HEK293 (cell line): Measurements from ENCODE around the gene SCLT1.

Experiments
- EGR2 ChIP-seq: fragments of 450-650 bp; formaldehyde crosslinking; IDR thresholded peaks from 2 replicates; pipeline ENCODE4 v1.5.1; 2016; ENCODE audit warnings: low read depth, missing biosample characterization, missing genetic modification characterization
- ZBTB20 ChIP-seq: fragments of 450-650 bp; formaldehyde crosslinking; IDR thresholded peaks from 2 replicates; pipeline ENCODE4 v1.5.1; 2016; ENCODE audit warnings: missing biosample characterization, missing genetic modification characterization
- ZFP69B ChIP-seq: fragments of 450-650 bp; formaldehyde crosslinking; IDR thresholded peaks from 2 replicates; pipeline ENCODE4 v1.5.1; 2016; ENCODE audit warnings: missing biosample characterization, missing genetic modification characterization
- ZNF501 ChIP-seq: fragments of 450-650 bp; formaldehyde crosslinking; IDR thresholded peaks from 2 replicates; pipeline ENCODE4 v1.5.1; 2016; ENCODE audit warnings: missing biosample characterization, missing genetic modification characterization
- ZNF513 ChIP-seq: fragments of 450-650 bp; IDR thresholded peaks from 2 replicates; pipeline ENCODE4 v1.5.1; 2018; ENCODE audit warnings: missing biosample characterization, missing genetic modification characterization
- ZNF561 ChIP-seq: fragments of 450-650 bp; IDR thresholded peaks from 2 replicates; pipeline ENCODE4 v1.5.1; 2018; ENCODE audit warnings: missing biosample characterization, missing genetic modification characterization, borderline replicate concordance
- ZSCAN23 ChIP-seq: fragments of 450-650 bp; formaldehyde crosslinking; IDR thresholded peaks from 2 replicates; pipeline ENCODE4 v1.5.1; 2016; ENCODE audit warnings: missing biosample characterization, missing genetic modification characterization
- TF ChIP-seq, protein P1 (sequence below): fragments of 450-650 bp; formaldehyde crosslinking; IDR thresholded peaks from 2 replicates; pipeline ENCODE4 v1.5.1; 2016; ENCODE audit warnings: missing biosample characterization, missing genetic modification characterization
- TF ChIP-seq, protein P2 (sequence below): fragments of 450-650 bp; formaldehyde crosslinking; IDR thresholded peaks from 2 replicates; pipeline ENCODE4 v1.5.1; 2017; ENCODE audit warnings: missing biosample characterization, missing genetic modification characterization
- TF ChIP-seq, protein P3 (sequence below): fragments of 450-650 bp; formaldehyde crosslinking; IDR thresholded peaks from 2 replicates; pipeline ENCODE4 v1.5.1; 2016; ENCODE audit warnings: missing biosample characterization, missing genetic modification characterization
- TF ChIP-seq, protein P4 (sequence below): fragments of 450-650 bp; formaldehyde crosslinking; IDR thresholded peaks from 2 replicates; pipeline ENCODE4 v1.5.1; 2016; ENCODE audit warnings: missing biosample characterization, missing genetic modification characterization, borderline replicate concordance

DNA sequence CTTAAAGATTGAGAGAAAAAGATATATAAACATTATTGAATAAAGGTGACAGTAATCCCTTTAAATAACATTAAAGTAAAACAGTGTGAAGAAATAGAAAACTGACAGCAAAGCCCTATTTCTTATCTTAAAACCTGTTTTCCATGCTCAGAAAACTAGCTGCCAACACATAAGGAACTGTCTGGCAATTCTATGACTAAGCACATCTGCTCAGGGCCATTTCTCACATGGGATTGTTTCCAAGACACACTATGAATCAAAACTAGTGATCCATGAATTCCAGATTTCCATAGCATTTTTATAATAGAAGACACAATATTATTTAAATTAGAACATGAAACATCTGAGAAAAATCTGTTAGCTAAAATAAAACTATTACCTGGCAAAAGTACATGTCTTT, 113.4 kb downstream of the SCLT1 start:
- TF ChIP-seq, protein P1, sequence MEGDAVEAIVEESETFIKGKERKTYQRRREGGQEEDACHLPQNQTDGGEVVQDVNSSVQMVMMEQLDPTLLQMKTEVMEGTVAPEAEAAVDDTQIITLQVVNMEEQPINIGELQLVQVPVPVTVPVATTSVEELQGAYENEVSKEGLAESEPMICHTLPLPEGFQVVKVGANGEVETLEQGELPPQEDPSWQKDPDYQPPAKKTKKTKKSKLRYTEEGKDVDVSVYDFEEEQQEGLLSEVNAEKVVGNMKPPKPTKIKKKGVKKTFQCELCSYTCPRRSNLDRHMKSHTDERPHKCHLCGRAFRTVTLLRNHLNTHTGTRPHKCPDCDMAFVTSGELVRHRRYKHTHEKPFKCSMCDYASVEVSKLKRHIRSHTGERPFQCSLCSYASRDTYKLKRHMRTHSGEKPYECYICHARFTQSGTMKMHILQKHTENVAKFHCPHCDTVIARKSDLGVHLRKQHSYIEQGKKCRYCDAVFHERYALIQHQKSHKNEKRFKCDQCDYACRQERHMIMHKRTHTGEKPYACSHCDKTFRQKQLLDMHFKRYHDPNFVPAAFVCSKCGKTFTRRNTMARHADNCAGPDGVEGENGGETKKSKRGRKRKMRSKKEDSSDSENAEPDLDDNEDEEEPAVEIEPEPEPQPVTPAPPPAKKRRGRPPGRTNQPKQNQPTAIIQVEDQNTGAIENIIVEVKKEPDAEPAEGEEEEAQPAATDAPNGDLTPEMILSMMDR (tag by site-specific recombination): no peak
- TF ChIP-seq ZNF513: no peak
- TF ChIP-seq, protein P2, sequence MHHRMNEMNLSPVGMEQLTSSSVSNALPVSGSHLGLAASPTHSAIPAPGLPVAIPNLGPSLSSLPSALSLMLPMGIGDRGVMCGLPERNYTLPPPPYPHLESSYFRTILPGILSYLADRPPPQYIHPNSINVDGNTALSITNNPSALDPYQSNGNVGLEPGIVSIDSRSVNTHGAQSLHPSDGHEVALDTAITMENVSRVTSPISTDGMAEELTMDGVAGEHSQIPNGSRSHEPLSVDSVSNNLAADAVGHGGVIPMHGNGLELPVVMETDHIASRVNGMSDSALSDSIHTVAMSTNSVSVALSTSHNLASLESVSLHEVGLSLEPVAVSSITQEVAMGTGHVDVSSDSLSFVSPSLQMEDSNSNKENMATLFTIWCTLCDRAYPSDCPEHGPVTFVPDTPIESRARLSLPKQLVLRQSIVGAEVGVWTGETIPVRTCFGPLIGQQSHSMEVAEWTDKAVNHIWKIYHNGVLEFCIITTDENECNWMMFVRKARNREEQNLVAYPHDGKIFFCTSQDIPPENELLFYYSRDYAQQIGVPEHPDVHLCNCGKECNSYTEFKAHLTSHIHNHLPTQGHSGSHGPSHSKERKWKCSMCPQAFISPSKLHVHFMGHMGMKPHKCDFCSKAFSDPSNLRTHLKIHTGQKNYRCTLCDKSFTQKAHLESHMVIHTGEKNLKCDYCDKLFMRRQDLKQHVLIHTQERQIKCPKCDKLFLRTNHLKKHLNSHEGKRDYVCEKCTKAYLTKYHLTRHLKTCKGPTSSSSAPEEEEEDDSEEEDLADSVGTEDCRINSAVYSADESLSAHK (tag by site-specific recombination): no peak
- TF ChIP-seq, protein P3, sequence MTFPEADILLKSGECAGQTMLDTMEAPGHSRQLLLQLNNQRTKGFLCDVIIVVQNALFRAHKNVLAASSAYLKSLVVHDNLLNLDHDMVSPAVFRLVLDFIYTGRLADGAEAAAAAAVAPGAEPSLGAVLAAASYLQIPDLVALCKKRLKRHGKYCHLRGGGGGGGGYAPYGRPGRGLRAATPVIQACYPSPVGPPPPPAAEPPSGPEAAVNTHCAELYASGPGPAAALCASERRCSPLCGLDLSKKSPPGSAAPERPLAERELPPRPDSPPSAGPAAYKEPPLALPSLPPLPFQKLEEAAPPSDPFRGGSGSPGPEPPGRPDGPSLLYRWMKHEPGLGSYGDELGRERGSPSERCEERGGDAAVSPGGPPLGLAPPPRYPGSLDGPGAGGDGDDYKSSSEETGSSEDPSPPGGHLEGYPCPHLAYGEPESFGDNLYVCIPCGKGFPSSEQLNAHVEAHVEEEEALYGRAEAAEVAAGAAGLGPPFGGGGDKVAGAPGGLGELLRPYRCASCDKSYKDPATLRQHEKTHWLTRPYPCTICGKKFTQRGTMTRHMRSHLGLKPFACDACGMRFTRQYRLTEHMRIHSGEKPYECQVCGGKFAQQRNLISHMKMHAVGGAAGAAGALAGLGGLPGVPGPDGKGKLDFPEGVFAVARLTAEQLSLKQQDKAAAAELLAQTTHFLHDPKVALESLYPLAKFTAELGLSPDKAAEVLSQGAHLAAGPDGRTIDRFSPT (tag by site-specific recombination): no peak
- TF ChIP-seq, protein P4, sequence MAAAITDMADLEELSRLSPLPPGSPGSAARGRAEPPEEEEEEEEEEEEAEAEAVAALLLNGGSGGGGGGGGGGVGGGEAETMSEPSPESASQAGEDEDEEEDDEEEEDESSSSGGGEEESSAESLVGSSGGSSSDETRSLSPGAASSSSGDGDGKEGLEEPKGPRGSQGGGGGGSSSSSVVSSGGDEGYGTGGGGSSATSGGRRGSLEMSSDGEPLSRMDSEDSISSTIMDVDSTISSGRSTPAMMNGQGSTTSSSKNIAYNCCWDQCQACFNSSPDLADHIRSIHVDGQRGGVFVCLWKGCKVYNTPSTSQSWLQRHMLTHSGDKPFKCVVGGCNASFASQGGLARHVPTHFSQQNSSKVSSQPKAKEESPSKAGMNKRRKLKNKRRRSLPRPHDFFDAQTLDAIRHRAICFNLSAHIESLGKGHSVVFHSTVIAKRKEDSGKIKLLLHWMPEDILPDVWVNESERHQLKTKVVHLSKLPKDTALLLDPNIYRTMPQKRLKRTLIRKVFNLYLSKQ (tag by site-specific recombination): no peak
- TF ChIP-seq EGR2 (tag by site-specific recombination): no peak
- TF ChIP-seq ZFP69B (tag by site-specific recombination): no peak
- TF ChIP-seq ZNF501 (tag by site-specific recombination): no peak
- TF ChIP-seq ZBTB20 (tag by site-specific recombination): no peak
- TF ChIP-seq ZNF561 (tag by site-specific recombination): no peak
- TF ChIP-seq ZSCAN23 (tag by site-specific recombination): no peak
